ENCODE measurements around the gene GPI.

The GPI gene

DNA sequence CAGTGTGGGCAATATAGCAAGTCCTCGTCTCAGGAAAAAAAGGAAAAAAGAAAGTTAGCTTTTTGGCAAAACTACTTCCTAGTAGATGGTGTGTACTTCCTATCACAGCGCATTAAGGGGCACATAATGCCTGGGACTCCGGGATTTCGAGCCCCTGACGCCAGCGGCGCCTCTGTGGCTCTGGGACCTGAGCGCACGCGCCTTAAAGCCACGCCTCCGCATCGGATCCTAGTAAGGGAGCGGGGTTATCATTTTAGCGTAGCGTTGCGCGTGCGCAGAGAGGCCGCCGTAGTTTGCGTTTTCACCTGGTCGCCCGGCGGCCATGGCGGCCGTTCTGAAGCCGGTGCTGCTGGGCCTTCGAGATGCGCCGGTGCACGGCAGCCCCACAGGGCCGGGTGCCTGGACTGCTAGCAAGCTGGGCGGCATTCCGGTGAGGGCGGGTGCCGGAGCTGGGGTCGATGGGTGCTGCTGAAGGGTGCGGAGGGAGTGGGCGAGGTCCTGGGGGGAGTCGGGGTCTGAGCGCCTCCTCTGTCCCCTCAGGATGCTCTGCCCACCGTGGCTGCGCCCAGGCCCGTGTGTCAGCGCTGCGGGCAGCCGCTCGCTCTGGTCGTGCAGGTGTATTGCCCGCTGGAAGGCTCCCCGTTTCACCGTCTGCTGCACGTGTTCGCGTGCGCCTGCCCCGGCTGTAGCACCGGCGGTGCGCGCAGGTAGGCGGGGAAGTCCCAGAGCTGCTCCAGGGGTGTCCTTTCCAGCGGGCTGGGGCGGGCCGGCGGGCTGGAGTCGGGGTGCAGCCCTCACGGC lies 39.3 kb downstream of the GPI start, which contains the start of gene PDCD2L:
PDCD2L (plus strand) TSS at position 291 of the 801 bp plus-strand sequence; CDS start at position 323, 32 bp downstream.
- DNase-seq, result peak in 57 of 58 donors; percentile 15 to 91 (median 72)

- no peak for DNase-seq
Measured at GRCh38 chr19:34405892-34406660, 41.1 kb downstream of the GPI start.

GRCh38 chr19:34408411-34408810 lies 43.4 kb downstream of the GPI start:
- DNase-seq, result no peak

GRCh38 chr19:34409189-34410164 lies 44.5 kb downstream of the GPI start:
- no peak for DNase-seq

GRCh38 chr19:34411216-34411615 lies 46.2 kb downstream of the GPI start:
- DNase-seq, result no peak

- no peak for DNase-seq
Measured at GRCh38 chr19:34416021-34416545, 51.1 kb downstream of the GPI start.

- no peak for DNase-seq
Measured at GRCh38 chr19:34418300-34418699, 53.3 kb downstream of the GPI start.

DNA sequence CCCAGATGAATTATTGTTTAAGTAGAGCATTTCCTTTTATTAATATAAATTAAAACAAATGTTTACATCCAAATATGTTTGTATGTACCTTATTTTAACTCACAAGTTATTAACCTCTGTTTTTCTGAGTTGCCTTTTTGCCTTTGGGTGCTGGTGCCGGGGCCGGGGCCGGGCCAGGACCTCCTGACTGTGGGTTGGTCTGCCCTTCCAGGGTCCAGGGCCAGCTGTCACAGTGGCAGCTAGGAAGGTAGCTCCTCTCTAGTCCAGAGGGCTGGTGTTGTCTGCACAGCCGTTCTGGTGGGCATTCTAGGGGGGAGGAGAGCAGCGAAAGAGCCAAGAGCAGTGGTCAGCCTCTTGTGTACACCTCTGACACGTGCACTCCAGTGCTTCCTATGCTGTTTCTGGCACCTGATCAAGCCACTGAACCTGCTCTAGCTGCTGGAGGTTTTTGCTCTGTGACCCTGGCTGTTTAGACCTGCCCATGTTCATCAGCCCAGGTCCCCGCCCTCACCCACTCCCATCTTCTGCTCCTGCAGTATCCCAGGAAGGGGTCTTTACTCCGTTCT lies 61.2 kb downstream of the GPI start:
- DNase-seq, result no peak

- DNase-seq, result peak in 21 of 58 donors; percentile 5 to 71 (median 42)
Measured at GRCh38 chr19:34428549-34429285, 63.7 kb downstream of the GPI start.

DNA sequence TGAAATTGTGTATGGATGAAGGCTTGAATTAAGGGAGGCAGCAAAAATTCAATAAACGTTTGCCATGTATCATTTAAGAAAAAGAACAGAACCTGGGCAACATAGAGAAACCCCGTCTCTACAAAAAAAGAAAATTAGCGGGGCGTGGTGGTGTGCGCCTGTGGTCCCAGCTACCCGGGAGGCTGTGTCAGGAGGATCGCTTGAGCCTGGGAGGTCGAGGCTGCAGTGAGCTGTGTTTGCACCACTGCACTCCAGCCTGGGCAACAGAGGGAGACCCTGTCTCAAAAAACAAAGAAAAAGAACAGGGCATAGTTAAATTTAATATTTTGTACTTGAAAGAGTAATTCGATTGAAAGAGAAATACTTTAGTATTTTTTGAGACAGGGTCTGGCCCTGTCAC lies 64.6 kb downstream of the GPI start:
- DNase-seq, result no peak

- no peak for DNase-seq
Measured at GRCh38 chr19:34430738-34431625, 66.0 kb downstream of the GPI start.

GRCh38 chr19:34431681-34432402 lies 66.8 kb downstream of the GPI start:
- DNase-seq, result no peak

GRCh38 chr19:34432797-34433196 lies 67.8 kb downstream of the GPI start:
- no peak for DNase-seq

DNA sequence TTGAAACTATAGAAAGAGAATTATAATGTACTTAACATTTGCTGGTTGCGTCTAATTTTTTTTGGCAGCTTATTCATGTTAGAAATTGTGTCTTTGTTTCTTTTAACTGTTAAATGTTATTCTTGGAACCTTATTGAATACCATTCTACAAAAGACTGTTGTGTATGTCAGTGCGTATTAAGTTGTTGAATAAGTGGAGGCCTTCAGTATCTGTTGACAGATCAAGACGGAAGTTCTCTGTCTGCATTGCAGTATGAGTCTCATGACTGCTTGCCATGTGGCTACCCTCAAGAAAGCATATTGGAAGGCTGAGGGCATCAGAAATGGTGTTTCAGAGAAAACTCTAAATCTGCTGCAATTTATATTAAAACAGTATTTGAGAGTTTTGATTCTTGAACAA lies 71.7 kb downstream of the GPI start:
- DNase-seq, result no peak

- DNase-seq, result no peak
Measured at GRCh38 chr19:34448191-34448590, 83.2 kb downstream of the GPI start.
